Fibroblast of skin of scalp (primary cell): ENCODE data around the gene RILPL2.
"Not testable (repeated sequence)": the region's sequence is repeated elsewhere in the genome, so short reads cannot be mapped to it uniquely, and the experiment has no call there.

ENCODE experiments used
- DNase-seq: peaks from one replicate; pipeline ENCODE4 v3.0.0-alpha.2; 2013

The RILPL2 gene

GRCh38 chr12:123449249-123449733 is 12.8 kb upstream of the RILPL2 start:
- no peak for DNase-seq

GRCh38 chr12:123446333-123446713 is 9.8 kb upstream of the RILPL2 start:
- no peak for DNase-seq

- peak; percentile 12 for DNase-seq
These were observed 9.2 kb upstream of the RILPL2 start for GRCh38 chr12:123445388-123446332.

- DNase-seq = no peak
These were observed 7.9 kb upstream of the RILPL2 start for GRCh38 chr12:123444092-123445026.

- no peak for DNase-seq
These were observed 6.3 kb upstream of the RILPL2 start for GRCh38 chr12:123442774-123443173.

GRCh38 chr12:123441523-123442164 is 5.2 kb upstream of the RILPL2 start:
- DNase-seq = no peak

- DNase-seq = no peak
These were observed 858 bp downstream of the RILPL2 start for GRCh38 chr12:123435636-123436016.

GRCh38 chr12:123433615-123434014 is 2.9 kb downstream of the RILPL2 start:
- DNase-seq = no peak

GRCh38 chr12:123431951-123432817 is 4.3 kb downstream of the RILPL2 start:
- not testable (repeated sequence) for DNase-seq

- not testable (repeated sequence) for DNase-seq
These were observed 7.4 kb downstream of the RILPL2 start for GRCh38 chr12:123429101-123429500.

- no peak for DNase-seq
These were observed 7.9 kb downstream of the RILPL2 start for GRCh38 chr12:123428591-123428990.

- no peak for DNase-seq
These were observed 9.3 kb downstream of the RILPL2 start for GRCh38 chr12:123427036-123427769.

GRCh38 chr12:123421314-123421713 is 15.2 kb downstream of the RILPL2 start:
- DNase-seq = no peak

GRCh38 chr12:123410041-123410412 is 26.5 kb downstream of the RILPL2 start:
- no peak for DNase-seq

GRCh38 chr12:123409284-123410040 is 27.0 kb downstream of the RILPL2 start:
- DNase-seq = not testable (repeated sequence)

GRCh38 chr12:123408619-123409018 is 27.9 kb downstream of the RILPL2 start:
- DNase-seq = not testable (repeated sequence)

GRCh38 chr12:123407934-123408333 is 28.6 kb downstream of the RILPL2 start:
- DNase-seq = not testable (repeated sequence)

- DNase-seq = not testable (repeated sequence)
These were observed 29.2 kb downstream of the RILPL2 start for GRCh38 chr12:123407269-123407668.

GRCh38 chr12:123404581-123404980 is 31.9 kb downstream of the RILPL2 start:
- no peak for DNase-seq
